IgD-negative memory B cell (primary cell): Measurements from ENCODE around the gene WFDC2. TPM values are rescaled to one million over a fixed set of nuclear protein-coding genes. Genes with fewer than 3 reads are reported as not detected.

Experiments used
- H3K27ac Mint-ChIP-seq, 3 donors: one replicate each; pipeline ENCODE4 v1.8.0; 2020 to 2022; ENCODE audit warnings: mild to moderate bottlenecking in 3 of 3, mixed read lengths in 3 of 3, moderate library complexity in 1 of 3
- H3K27me3 Mint-ChIP-seq: one replicate; pipeline ENCODE4 v1.8.0; 2021; ENCODE audit warnings: mixed read lengths
- H3K36me3 Mint-ChIP-seq: one replicate; pipeline ENCODE4 v1.8.0; 2020; ENCODE audit warnings: mild to moderate bottlenecking, mixed read lengths
- H3K4me1 Mint-ChIP-seq, 3 donors: one replicate each; pipeline ENCODE4 v1.8.0; 2020 to 2022; ENCODE audit warnings: mixed read lengths in 3 of 3, mild to moderate bottlenecking in 1 of 3
- H3K4me3 Mint-ChIP-seq, 4 donors: one replicate each; pipeline ENCODE4 v1.8.0; 2020 to 2022; ENCODE audit warnings: mild to moderate bottlenecking in 4 of 4, mixed read lengths in 4 of 4, moderate library complexity in 3 of 4
- H3K9me3 Mint-ChIP-seq, 3 donors: one replicate each; pipeline ENCODE4 v1.8.0; 2020 to 2021; ENCODE audit warnings: mixed read lengths in 3 of 3, mild to moderate bottlenecking in 1 of 3
- polyA plus RNA-seq: library from polyadenylated mRNA; unstranded; fragments of 300-500 nt; fragmentation: Illumina TruSeq; gene quantifications from one replicate; pipeline ENCODE4 v1.2.3, GENCODE V29; 2021

The WFDC2 gene, protein sequence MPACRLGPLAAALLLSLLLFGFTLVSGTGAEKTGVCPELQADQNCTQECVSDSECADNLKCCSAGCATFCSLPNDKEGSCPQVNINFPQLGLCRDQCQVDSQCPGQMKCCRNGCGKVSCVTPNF
- 2.2 TPM for polyA plus RNA-seq

- H3K27me3 Mint-ChIP-seq, result peaks cover 42% of the 10 kb centered on the region
- peak within 1 kb of the TSS in 3 of 4 donors; percentile 63 to 76 (median 64) for H3K4me3 Mint-ChIP-seq
- H3K27ac Mint-ChIP-seq, result no peak within 1 kb of the TSS
Measured at GRCh38 chr20:45469336-45470261, at the start of gene WFDC2. WFDC2 (plus strand) TSS chr20:45469753; CDS start chr20:45469782, 29 bp downstream.

DNA sequence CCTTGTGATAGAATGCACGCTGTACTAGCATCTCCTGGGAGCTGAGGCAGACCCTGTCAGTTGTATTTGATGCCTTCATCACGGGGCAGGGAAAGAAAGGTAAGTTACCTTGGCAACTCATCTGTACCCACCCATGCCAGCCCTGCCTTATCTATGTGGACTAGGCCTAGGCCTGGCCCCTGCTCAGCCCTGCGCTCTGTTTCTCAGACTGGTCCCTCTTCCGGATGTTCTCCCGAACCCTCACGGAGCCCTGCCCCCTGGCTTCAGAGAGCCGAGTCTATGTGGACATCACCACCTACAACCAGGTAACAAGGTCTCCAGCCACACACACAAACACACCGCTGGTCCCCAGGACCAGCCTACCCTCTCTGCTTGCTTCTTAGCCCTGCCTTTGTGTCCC is 49.4 kb upstream of the WFDC2 start:
- Mint-ChIP-seq H3K27ac (peak overlapping the region; percentile 87 to 96 (median 95)), H3K9me3 (no peaks in the 10 kb centered on the region), H3K4me3 (peak overlapping the region in 2 of 4 donors; percentile 72 to 99), H3K27me3 (no peaks in the 10 kb centered on the region), H3K4me1 (peaks cover 38 to 44% (median 39%) of the 10 kb centered on the region in 3 donors), H3K36me3 (peaks cover 11% of the 10 kb centered on the region)

More at GRCh38 chr20:45469336-45470261, at the start of gene WFDC2:
- H3K9me3 Mint-ChIP-seq, result peaks cover 0 to 2% (median 0%) of the 10 kb centered on the region in 3 donors
- H3K36me3 Mint-ChIP-seq, result peaks cover 3% of the 10 kb centered on the region
- H3K4me1 Mint-ChIP-seq, result peaks cover 4 to 6% (median 5%) of the 10 kb centered on the region in 3 donors

DNA sequence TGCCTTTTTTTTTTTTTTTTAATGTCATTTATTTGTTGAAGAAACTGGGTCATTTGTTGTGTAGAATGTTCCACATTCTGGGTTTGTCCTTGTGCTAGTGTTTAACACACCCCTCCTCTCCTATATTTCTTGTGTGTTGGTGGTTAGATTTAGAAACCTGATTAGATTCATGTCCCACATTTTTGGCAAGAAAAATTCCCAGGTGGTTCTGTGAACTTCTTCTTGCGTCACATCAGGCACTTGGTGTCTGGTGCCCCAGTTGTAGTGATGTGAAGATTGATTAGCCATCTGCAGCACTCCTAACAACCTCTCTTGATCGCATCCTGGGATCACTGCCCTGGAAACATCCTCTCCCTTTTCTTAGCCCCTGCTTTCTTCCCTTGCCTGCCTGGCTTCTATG is 45.9 kb upstream of the WFDC2 start:
- Mint-ChIP-seq H3K9me3 (no peaks in the 10 kb centered on the region), H3K27ac (peak overlapping the region in 1 of 3 donors; percentile 40), H3K36me3 (peaks cover 12% of the 10 kb centered on the region), H3K4me1 (peaks cover 10 to 17% (median 14%) of the 10 kb centered on the region in 3 donors), H3K4me3 (no peak overlapping the region), H3K27me3 (no peaks in the 10 kb centered on the region)

GRCh38 chr20:45425561-45425960 is 44.0 kb upstream of the WFDC2 start:
- Mint-ChIP-seq H3K36me3 (peaks cover 7% of the 10 kb centered on the region), H3K27ac (no peak overlapping the region), H3K27me3 (no peaks in the 10 kb centered on the region), H3K4me3 (no peak overlapping the region), H3K4me1 (peaks cover 0 to 1% (median 0%) of the 10 kb centered on the region in 3 donors), H3K9me3 (no peaks in the 10 kb centered on the region)

- Mint-ChIP-seq H3K4me3 (no peak overlapping the region), H3K4me1 (peaks cover 2 to 3% (median 3%) of the 10 kb centered on the region in 3 donors), H3K27ac (no peak overlapping the region), H3K27me3 (no peaks in the 10 kb centered on the region), H3K9me3 (no peaks in the 10 kb centered on the region), H3K36me3 (peaks cover 7% of the 10 kb centered on the region)
Measured at GRCh38 chr20:45426320-45427016, 43.1 kb upstream of the WFDC2 start.

DNA sequence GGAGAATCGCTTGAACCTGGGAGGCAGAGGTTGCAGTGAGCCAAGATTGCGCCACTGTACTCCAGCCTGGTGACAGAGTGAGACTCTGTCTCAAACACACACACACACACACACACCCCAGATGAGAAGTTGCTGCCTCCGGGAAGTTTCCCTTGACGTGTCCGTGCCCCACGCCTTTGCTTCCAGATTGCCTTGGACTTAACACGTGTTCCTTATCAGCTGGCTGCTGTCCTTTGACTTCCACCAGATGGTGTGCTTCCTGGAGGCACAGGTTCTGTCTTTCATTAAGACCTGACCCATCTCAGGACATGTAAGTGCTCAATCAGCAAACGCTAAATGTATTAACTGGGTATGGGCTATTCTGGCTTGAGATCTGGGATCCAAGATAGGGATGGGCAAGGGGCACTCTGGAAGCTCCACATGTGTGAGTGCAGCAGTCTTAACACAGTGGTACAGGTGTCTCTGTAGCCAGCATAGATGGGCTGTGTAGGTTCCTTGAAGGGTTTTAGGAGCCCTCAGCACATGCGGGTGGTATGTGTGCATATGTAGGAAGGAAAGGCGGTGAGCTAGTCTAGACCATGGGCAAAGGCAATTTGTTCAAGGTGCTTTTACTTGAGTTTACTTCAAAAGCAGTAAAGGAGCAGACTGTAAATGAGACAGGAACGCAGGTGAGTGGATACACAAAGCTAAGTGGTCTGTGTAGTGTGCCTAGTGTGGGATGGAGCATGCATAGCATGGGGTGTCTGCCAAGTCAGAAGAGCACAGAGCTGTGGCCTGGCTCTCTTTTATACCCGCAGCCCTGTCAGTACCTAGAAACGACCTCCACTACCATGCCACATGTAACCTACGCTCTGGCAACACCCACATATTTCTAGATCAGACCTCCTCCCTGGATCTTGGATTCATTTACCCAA is 42.1 kb upstream of the WFDC2 start:
- Mint-ChIP-seq H3K9me3 (peaks cover 0 to 3% (median 0%) of the 10 kb centered on the region in 3 donors), H3K27me3 (no peaks in the 10 kb centered on the region), H3K4me1 (peaks cover 8 to 9% (median 8%) of the 10 kb centered on the region in 3 donors), H3K4me3 (no peak overlapping the region), H3K27ac (peak overlapping the region in 1 of 3 donors; percentile 6), H3K36me3 (peaks cover 4% of the 10 kb centered on the region)

DNA sequence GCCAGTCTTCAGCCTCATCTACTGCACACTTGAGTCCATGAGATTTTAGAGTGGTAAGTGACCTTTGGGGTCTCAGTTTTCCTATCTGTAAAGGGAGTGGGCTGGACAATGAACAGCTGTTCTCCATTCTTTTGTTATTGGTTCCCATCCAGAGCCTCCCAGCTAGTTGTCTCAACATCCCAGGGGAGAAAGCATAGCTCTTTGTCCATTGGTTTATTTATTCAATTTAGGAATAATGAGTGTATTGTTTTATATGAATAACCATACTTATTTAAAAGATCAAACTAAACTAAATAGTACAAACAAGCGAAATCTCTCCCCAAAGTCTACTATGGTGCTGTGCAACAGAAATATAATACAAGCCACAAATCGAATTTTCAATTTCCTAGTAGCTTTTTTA is 39.9 kb upstream of the WFDC2 start:
- Mint-ChIP-seq H3K27ac (no peak overlapping the region), H3K36me3 (peaks cover 9% of the 10 kb centered on the region), H3K27me3 (no peaks in the 10 kb centered on the region), H3K9me3 (peaks cover 0 to 4% (median 0%) of the 10 kb centered on the region in 3 donors), H3K4me1 (peaks cover 14 to 20% (median 15%) of the 10 kb centered on the region in 3 donors), H3K4me3 (no peak overlapping the region)

DNA sequence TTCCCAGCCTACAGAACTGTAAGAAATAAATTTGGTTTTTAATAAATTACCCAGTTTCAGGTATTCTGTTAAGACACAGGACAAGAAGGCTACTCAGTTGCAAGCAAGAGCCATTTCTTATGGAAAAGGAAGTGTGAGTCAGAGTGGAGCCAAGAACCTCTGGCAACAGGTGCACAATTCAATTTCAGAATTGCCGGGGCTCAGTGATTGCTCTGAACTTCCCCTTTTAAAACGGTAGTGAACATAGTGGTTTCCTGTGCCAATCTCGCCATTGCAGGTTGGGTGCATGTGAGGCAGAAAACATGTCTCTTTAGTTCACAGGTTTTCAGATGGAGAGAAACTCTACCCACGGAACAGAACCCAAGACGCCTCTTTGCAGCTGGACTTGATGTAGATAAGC is 37.3 kb upstream of the WFDC2 start:
- Mint-ChIP-seq H3K4me3 (peak overlapping the region in 3 of 4 donors; percentile 2 to 79 (median 70)), H3K27ac (peak overlapping the region; percentile 23 to 41 (median 31)), H3K9me3 (peaks cover 0 to 4% (median 0%) of the 10 kb centered on the region in 3 donors), H3K4me1 (peaks cover 20 to 27% (median 25%) of the 10 kb centered on the region in 3 donors), H3K27me3 (no peaks in the 10 kb centered on the region), H3K36me3 (peaks cover 9% of the 10 kb centered on the region)

- Mint-ChIP-seq H3K9me3 (peaks cover 0 to 4% (median 0%) of the 10 kb centered on the region in 3 donors), H3K27ac (peak overlapping the region in 1 of 3 donors; percentile 10), H3K27me3 (no peaks in the 10 kb centered on the region), H3K36me3 (peaks cover 6% of the 10 kb centered on the region), H3K4me3 (peak overlapping the region in 2 of 4 donors; percentile 17 to 59), H3K4me1 (peaks cover 20 to 26% (median 25%) of the 10 kb centered on the region in 3 donors)
Measured at GRCh38 chr20:45433316-45433715, 36.2 kb upstream of the WFDC2 start.

- Mint-ChIP-seq H3K27me3 (no peaks in the 10 kb centered on the region), H3K27ac (peak overlapping the region in 2 of 3 donors; percentile 39 to 52), H3K4me3 (peak overlapping the region in 2 of 4 donors; percentile 37 to 59), H3K4me1 (peaks cover 20 to 26% (median 25%) of the 10 kb centered on the region in 3 donors), H3K36me3 (peaks cover 6% of the 10 kb centered on the region), H3K9me3 (peaks cover 0 to 4% (median 0%) of the 10 kb centered on the region in 3 donors)
Measured at GRCh38 chr20:45433976-45434375, 35.6 kb upstream of the WFDC2 start.

DNA sequence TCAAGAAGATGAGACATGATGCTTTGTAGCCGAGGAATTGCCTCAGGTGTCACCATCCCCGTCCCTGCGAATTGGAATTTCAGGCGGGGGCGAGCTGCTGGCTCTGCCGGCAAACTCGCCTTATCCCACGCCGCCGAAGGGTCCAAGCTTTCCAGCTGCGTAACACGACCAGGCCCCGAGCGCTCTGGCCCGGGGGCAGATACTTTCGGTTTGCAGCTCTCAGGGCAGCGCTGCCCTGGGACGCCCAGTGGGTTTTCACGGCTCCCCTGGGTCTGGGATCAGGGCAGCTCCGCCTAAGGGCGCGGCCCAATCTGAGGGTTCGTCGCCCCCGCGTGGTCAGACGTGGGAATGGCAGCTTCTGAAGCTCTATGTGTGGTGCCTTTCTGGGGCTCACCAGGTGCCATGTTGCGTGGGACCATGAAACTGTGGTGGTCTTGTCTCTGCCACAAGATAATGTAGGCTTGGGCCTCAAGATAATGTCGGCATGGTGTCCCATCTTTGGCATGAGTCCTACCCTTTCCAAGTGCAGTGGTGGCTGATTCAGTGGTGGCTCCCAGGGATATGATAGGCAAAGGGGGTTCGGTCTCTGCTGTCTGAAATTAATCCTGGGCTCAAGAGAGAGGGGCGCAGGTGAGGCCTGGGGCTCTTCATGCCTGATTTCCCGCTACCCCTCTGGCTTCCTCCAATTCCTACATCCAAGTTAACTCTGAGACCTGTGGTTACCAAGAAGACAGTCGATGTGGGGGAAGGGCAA is 32.6 kb upstream of the WFDC2 start:
- Mint-ChIP-seq H3K27ac (peak overlapping the region; percentile 54 to 88 (median 76)), H3K4me1 (peaks cover 16 to 24% (median 22%) of the 10 kb centered on the region in 3 donors), H3K9me3 (peaks cover 0 to 4% (median 0%) of the 10 kb centered on the region in 3 donors), H3K36me3 (peaks cover 6% of the 10 kb centered on the region), H3K27me3 (no peaks in the 10 kb centered on the region), H3K4me3 (peak overlapping the region; percentile 74 to 90 (median 82))

DNA sequence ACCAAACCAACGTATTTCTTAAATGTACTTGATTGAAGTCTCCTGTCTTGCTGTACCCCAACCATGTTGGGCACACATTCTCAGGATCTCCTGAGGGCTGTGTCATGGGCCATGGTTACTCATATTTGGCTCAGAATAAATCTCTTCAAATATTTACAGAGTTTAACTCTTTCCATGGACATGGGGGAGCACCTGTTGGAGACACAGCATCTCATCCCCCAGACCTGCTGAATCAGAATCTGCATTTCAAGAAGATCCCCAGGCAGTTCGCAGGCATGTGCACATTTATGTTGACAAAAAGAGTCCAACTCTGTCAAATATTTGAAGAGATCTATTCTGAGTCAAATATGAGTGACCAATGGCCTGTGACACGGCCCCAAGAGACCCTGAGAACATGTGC is 29.1 kb upstream of the WFDC2 start:
- no peaks in the 10 kb centered on the region for H3K36me3 Mint-ChIP-seq
- no peaks in the 10 kb centered on the region for H3K9me3 Mint-ChIP-seq
- no peak overlapping the region for H3K27ac Mint-ChIP-seq
- peaks cover 6 to 10% (median 7%) of the 10 kb centered on the region in 3 donors for H3K4me1 Mint-ChIP-seq
- H3K27me3 Mint-ChIP-seq, result peaks cover 6% of the 10 kb centered on the region
- H3K4me3 Mint-ChIP-seq, result no peak overlapping the region

- Mint-ChIP-seq H3K27me3 (peaks cover 9% of the 10 kb centered on the region), H3K27ac (no peak overlapping the region), H3K4me1 (peaks cover 2 to 10% (median 6%) of the 10 kb centered on the region in 3 donors), H3K4me3 (no peak overlapping the region), H3K9me3 (no peaks in the 10 kb centered on the region), H3K36me3 (peaks cover 2% of the 10 kb centered on the region)
Measured at GRCh38 chr20:45440891-45441685, 28.5 kb upstream of the WFDC2 start.
